Hepatic stellate cell (primary cell): Measurements from ENCODE around the gene CRMP1.
A peak's percentile ranks its signal among the peaks of the same experiment; 100 is the strongest.
"Not testable (repeated sequence)": the region's sequence is repeated elsewhere in the genome, so short reads cannot be mapped to it uniquely, and the experiment has no call there.

Experiments
- DNase-seq: peaks from one replicate; pipeline ENCODE4 v3.0.0; 2011; ENCODE audit warnings: low spot score

The CRMP1 gene

DNA sequence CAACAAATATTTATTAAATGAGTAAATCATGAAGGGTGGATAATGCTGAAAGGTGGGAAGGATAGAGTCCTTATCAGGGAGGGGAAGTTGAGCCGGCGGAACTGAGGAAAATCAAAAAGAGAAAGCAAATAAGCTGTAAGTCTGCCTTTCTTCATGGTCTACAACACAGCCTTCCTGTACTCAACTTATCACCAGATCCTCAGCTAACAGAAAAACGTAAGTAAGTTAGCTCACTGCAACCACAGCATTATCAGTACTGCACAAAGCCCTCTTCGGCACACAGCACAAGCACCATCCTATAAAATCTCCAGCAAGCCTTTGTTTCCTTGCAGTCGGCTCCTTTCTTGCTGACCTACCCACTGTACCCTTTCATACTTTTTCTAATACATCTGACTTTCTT, 70.3 kb downstream of the CRMP1 start:
- no peak for DNase-seq

- DNase-seq: peak; percentile 35
These were observed 71.1 kb downstream of the CRMP1 start for GRCh38 chr4:5821665-5822358.

DNA sequence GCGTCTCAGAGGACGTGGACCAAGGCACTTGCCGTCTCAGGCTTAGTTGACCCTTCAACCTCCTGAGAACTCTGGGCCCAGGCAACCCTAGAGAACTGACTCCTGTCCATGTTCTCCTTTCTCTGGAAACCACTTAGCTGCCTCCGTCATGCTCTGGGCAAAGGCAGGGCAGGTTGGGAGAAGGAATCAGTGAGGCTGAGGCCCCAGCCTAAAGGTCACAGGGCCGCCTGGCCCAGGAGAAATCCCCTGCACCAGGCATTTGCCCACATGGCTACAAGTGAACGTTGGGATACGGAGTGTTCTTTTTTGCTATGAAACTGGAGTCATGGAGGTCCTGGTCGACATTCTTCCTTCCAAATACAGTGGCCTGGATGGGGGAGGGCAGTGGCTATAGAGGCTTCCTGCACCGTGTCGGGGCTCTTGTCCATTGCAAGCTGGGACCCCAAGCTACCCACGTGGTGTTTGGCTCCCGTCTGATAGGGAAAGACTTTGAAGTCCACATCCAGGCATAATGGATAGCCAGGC, 76.0 kb downstream of the CRMP1 start:
- no peak for DNase-seq

GRCh38 chr4:5816101-5816500, 76.8 kb downstream of the CRMP1 start:
- no peak for DNase-seq

GRCh38 chr4:5815641-5816040, 77.2 kb downstream of the CRMP1 start:
- DNase-seq: no peak

- no peak for DNase-seq
These were observed 78.5 kb downstream of the CRMP1 start for GRCh38 chr4:5814421-5814820.

GRCh38 chr4:5813882-5814255, 79.0 kb downstream of the CRMP1 start:
- DNase-seq: no peak

DNA sequence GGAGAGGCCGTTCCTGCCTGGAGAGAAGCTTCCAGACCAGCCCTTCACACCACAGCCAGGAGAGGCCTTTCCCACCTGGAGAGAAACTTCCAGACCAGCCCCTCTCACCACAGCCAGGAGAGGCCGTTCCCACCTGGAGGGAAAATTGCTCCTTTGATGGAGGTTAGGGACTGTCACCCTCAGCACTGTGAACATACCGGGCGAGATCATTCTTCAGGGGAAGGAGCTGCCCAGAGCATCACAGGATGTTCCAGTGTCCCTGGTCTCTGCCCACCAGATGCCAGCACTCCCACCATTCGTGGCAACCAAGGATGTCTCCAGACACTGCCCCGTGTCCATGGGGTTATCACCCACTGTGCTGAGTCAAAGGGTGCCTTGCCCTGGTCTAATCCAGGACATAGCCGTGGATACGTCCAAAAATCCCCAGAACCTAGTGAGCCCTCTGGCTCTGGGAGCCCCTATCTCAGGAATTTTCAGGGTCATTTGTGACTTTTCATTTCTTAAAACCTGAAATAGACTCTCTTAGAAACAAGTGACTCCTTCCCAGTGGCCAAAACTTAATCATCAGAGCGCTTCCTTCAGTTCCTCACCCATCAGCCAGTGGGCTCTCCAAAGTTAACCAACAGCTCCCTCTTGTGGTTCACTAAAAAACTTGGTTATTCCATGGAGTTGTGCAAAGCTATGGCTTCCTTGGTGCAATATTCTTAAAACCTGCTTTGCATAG, 80.2 kb downstream of the CRMP1 start:
- peak; percentile 84 for DNase-seq

- not testable (repeated sequence) for DNase-seq
These were observed 80.8 kb downstream of the CRMP1 start for GRCh38 chr4:5812057-5812456.

DNA sequence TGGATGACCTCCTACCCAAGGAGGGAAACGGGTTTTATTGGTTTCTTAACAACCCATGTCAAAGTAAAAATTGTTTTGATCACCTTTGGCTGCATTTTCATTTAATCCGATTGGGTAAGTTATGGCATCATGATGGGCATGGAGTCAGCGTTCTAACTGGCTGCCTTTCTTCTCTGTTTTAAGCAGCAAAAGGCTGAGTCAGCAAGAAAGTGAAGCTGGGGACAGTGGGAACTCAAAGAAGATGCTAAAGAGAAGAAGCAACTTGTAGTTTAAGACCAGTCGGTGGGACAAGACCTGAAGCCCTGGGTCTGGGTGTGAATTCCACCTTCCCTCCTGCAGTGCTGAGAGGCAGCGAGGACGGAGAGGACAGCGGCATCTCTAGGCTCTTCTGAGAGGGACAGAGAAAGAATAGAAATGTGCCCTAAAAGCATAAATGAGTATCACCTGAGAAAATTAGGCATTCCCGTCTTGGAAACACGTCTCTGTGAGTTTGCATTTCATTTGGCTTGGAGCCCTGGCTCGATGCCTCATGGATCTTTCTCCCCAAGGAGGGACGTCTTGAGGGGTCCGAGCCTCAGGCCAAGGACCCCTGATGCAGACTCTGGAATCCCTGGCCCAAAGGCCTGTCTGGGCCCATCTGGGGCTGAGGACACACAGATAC, 82.0 kb downstream of the CRMP1 start:
- DNase-seq: no peak

DNA sequence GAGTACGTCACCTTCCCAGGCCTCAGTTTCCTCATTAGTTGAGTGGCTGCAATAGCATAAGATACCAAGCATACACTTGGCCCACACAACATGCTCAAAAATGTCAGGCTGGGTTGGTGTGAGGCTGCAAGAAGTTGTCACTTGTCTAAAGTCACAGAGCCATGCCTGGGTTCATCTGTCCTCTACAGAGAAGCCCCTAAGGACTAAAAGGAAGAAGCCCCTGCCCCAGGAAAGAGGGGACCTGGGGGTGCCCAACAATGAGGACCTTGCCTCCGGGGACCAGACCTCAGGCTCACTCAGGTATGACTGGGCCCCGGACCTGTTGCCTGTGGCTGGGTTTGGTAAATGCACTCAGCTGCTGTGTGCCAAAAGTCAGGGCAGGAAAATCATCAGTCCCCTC, 82.7 kb downstream of the CRMP1 start:
- DNase-seq: no peak

- no peak for DNase-seq
These were observed 83.6 kb downstream of the CRMP1 start for GRCh38 chr4:5809216-5809776.

- no peak for DNase-seq
These were observed 84.7 kb downstream of the CRMP1 start for GRCh38 chr4:5808081-5808741.

- no peak for DNase-seq
These were observed 87.6 kb downstream of the CRMP1 start for GRCh38 chr4:5805270-5805669.

DNA sequence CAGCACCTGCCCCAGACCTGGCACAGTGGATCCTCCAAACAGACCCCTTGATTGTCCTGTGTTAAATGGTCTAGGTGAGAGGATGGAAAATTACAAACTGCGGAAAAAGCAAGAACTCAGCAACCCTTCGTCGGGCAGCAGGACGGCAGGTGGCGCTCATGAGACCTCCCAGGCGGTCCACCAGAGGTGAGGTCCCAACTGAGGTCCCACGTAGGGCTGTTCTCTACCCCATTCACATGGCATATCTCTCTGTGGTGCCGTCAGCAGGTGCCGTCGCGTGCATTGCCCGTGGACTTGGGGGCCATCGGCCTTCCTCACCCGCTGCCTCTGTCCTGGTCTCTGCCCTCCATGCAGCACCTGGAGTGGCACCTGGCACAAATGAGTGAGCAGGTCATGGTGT, 88.2 kb downstream of the CRMP1 start:
- DNase-seq: no peak

- DNase-seq: no peak
These were observed 90.3 kb downstream of the CRMP1 start for GRCh38 chr4:5802565-5802964.

- no peak for DNase-seq
These were observed 91.2 kb downstream of the CRMP1 start for GRCh38 chr4:5801696-5802095.

GRCh38 chr4:5800496-5800895, 92.4 kb downstream of the CRMP1 start:
- DNase-seq: no peak

- no peak for DNase-seq
These were observed 93.5 kb downstream of the CRMP1 start for GRCh38 chr4:5799406-5799805.

GRCh38 chr4:5798946-5799345, 93.9 kb downstream of the CRMP1 start:
- no peak for DNase-seq

DNA sequence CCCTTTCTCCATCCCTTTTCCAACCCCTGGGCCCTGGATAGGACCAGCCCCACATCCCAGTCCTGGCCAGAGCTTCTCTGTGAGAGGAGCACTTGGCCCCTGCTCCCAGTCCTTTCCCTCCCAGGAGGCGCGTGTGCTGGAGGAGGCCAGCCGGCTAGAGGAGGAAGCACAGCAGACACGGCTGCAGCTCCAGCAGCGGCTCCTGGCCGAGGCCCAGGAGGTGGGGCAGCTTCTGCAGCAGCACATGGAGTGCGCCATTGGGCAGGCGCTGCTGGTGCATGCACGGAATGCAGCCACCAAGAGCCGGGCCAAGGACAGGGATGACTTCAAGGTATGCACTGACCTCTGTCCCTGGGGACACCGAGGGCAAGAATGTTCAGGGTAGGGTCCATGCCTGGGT, 94.4 kb downstream of the CRMP1 start:
- no peak for DNase-seq

GRCh38 chr4:5797866-5798265, 95.0 kb downstream of the CRMP1 start:
- no peak for DNase-seq
